GM21515 (cell line): Measurements from ENCODE around the gene EMB.
"Not testable (repeated sequence)": the region's sequence is repeated elsewhere in the genome, so short reads cannot be mapped to it uniquely, and the experiment has no call there.

ENCODE experiments used
- ATAC-seq: cut with Tn5 transposase; IDR thresholded peaks from one replicate; pipeline ENCODE4 v1.9.1; 2021; ENCODE audit not compliant: unreplicated experiment

Gene EMB

GRCh38 chr5:50423100-50423799 lies 17.8 kb downstream of the EMB start:
- not testable (repeated sequence) for ATAC-seq

GRCh38 chr5:50421184-50421950 lies 19.7 kb downstream of the EMB start:
- not testable (repeated sequence) for ATAC-seq

- ATAC-seq: no peak
Measured at GRCh38 chr5:50420343-50420935, 20.6 kb downstream of the EMB start.

- ATAC-seq: not testable (repeated sequence)
Measured at GRCh38 chr5:50419656-50420055, 21.4 kb downstream of the EMB start.

- ATAC-seq: not testable (repeated sequence)
Measured at GRCh38 chr5:50416637-50417036, 24.5 kb downstream of the EMB start.

- ATAC-seq: peak; percentile 90
Measured at GRCh38 chr5:50415912-50416311, 25.2 kb downstream of the EMB start.

GRCh38 chr5:50410932-50411331 lies 30.2 kb downstream of the EMB start:
- ATAC-seq: not testable (repeated sequence)

GRCh38 chr5:50406877-50407276 lies 34.2 kb downstream of the EMB start:
- no peak for ATAC-seq

GRCh38 chr5:50401336-50401735 lies 39.8 kb downstream of the EMB start:
- no peak for ATAC-seq

- not testable (repeated sequence) for ATAC-seq
Measured at GRCh38 chr5:50393925-50394609, 47.0 kb downstream of the EMB start.

- not testable (repeated sequence) for ATAC-seq
Measured at GRCh38 chr5:50392289-50392688, 48.8 kb downstream of the EMB start.

- not testable (repeated sequence) for ATAC-seq
Measured at GRCh38 chr5:50384381-50384780, 56.7 kb downstream of the EMB start.

- ATAC-seq: not testable (repeated sequence)
Measured at GRCh38 chr5:50376696-50377095, 64.4 kb downstream of the EMB start.

- not testable (repeated sequence) for ATAC-seq
Measured at GRCh38 chr5:50369287-50370033, 71.6 kb downstream of the EMB start.

GRCh38 chr5:50365426-50366251 lies 75.4 kb downstream of the EMB start:
- ATAC-seq: no peak

- not testable (repeated sequence) for ATAC-seq
Measured at GRCh38 chr5:50364535-50365309, 76.4 kb downstream of the EMB start.

GRCh38 chr5:50359187-50359586 lies 81.9 kb downstream of the EMB start:
- ATAC-seq: no peak

GRCh38 chr5:50352382-50352781 lies 88.7 kb downstream of the EMB start:
- no peak for ATAC-seq
